Activated naive CD4-positive, alpha-beta T cell (primary cell): ENCODE measurements around the gene SH3RF1.
"Not testable (repeated sequence)": the region's sequence is repeated elsewhere in the genome, so short reads cannot be mapped to it uniquely, and the experiment has no call there.

ENCODE experiments used
- DNase-seq, 4 experiments: peaks; one replicate each; lab custom pipeline; 2025; lab: John Stamatoyannopoulos, UW

The SH3RF1 gene

DNA sequence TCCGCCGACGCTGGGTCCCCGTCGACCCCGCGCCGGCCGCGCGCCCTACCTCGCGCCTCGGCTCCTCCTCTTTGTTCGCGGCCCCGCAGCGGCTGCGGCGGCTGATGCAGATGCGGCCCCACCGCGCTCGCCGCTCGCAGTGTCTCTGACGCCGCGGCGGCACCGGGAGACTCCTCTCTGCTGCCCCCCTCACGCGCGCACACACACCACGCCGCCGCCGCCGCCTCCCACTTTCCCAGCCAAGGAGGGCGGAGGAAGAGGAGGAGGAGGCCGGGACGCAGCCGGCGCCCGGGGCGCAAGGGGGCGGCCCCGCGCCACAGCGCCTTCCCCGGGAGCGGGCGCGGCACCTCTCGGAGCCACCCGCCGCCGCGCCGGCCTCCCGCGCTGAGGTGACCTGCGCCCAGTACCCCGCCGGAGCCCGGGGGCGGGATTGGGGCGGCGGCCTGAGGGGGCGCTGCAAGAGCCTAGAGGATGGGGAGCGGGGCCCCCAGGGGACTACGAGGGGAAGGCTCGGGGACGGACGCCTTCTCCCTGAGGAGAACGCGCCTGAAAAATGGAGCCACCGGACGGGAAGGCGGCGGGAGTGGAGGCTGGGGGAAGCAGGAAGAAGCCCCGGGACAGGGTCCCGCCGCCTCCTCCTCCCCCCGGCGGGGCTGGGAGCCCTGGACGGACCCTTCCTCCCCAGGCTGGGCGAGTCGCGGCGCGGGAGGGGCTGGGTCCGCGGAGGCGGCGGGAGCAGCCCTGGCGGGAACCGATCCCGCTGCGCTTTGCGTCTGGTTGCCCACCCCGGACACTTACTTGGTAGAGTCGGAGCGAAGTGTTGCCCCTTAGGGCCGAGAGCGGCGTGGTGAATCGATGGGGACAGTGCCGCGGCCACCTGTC, at the start of gene SH3RF1:
SH3RF1 (minus strand) TSS at position 147 of the 882 bp plus-strand sequence. CDS start 1,744 bp downstream, outside the sequence.
- no peak for DNase-seq

DNA sequence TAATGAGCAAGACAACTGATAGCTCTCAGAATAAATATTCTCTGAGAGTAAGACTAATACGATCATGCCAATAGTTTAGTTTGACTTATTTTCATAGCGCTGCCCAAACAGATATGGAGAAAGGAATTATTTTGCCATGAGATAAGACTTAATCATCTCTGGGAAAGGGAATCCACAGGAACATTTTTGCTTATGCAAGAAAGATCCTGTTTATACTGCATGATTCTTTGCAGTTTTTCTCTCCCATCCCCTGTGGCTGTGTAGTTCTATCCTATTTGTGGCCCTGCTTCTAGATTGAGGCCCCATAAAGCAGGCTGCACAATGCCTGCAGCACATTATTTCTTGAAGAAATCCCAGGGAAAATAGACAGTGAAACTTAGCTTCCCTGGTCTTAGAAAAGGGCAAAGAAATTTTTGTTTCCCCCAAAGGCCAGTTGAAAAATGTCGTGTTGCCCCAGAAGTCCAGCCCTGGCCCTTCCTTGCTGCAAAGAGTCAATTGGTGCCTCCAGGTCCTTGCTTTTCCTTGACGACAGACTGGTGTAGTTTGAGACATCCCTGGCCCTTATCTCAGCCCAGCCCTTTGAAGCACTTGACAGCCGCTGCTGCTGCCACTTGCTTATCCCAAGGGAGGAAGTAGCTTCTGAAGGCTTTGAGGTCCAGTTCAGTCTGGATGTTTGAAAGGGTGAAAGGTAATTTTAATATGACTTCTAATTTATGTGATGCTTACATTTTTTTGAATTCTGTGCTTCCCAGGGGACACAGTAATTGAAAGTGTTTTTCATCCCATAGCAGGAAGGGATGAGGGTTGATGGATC, 45.0 kb upstream of the SH3RF1 start:
- DNase-seq, result no peak

DNA sequence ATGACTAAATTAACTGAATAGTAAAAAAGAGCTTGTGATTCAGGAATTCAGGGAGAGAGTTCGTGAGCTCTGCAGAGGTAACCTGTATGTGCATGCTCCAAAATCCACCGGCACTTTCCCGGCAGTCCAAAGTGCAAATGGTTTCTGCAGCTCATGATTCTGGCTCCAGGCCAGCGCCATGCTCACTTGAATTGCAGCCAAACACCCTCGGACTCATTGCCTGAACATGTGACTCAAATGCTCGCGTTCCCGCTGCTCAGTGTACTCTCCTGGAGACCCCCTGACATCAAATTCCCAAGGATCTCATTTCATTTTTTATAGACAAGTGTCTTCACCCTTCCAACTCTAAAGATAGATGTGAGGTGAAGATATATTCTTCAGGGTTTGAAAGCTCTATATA, 44.1 kb upstream of the SH3RF1 start:
- no peak for DNase-seq

DNA sequence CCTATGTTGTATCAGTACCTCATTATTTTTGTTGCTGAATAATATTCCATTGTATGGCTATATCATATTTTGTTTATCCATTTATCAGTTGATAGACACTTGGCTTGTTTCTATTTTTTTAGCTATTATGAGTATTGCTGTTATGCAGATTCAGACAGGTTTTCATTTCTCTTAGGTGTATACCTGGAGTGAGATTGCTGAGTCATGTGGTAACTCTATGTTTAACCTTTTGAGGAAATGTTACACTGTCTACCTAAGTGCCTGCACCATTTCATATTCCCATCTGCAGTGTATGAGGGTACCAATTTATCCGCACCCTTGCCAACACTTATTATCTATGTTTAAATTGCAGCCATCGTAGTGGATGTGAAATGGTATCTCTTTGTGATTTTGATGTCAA, 43.0 kb upstream of the SH3RF1 start:
- DNase-seq, result no peak

DNA sequence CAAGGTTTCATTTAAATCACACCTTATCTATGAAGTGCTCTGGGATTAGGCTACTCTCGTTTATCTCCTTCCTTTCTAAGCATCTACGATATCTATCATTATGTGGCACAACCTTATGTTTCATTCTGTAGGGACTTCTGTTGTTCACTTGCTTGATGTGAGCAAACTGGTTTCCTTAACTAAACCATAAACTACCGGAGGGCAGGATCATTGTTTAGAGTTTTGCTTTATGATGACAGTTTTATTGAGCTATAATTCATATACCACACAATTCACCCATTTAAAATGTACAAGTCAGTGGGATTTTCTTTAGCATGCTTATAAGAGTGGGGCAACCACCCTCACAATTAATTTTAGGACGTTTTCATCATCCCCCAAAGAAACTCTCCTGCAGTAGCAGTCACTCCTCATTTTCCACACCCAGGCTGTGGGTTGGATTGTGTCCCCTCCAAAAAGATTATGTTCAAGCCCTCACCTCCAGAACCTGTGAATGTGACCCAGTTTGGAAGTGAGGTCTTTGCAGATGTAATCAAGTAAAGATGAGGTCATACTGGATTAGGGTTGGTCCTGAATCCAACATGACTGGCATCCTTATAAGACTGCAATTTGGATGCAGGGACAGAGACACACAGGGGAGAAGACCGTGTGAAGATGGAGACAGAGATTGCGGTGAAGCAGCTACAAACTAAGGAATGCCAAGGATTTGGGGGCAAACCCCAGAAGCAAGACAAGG, 42.1 kb upstream of the SH3RF1 start:
- no peak for DNase-seq

DNA sequence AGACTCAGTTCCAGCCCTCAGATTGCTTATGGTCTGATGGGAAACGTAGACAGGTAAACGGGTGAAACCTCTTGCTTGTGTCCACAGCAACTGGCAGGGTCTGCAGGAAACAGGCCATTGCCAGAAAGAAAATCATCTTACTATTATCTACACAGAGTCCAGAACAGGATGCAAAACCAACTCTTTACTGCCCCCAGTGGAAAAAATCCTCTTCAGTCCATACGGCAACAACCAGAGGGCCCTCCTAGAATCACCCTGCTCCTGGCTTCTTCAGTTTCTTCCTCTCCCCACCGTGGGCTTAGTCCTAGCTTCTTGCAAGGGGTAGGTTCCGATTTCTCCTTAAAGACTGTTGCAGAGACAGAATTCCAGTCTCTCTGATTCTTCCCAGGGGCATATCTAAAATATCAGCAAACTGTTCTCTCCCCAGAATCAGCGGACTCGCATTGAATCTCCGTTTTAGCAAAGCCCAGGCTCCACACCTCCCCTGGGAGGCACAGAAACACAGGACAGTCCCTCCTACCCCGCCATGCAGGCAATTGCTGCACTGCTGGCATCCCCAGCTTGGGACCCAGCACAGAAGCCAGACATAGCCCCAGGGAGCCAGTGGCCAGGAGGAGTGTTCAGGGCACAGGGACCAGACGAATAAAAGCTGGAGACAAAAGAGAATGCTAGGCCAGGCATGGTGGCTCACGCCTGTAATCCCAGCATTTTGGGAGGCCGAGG, 41.0 kb upstream of the SH3RF1 start:
- DNase-seq, result no peak

DNA sequence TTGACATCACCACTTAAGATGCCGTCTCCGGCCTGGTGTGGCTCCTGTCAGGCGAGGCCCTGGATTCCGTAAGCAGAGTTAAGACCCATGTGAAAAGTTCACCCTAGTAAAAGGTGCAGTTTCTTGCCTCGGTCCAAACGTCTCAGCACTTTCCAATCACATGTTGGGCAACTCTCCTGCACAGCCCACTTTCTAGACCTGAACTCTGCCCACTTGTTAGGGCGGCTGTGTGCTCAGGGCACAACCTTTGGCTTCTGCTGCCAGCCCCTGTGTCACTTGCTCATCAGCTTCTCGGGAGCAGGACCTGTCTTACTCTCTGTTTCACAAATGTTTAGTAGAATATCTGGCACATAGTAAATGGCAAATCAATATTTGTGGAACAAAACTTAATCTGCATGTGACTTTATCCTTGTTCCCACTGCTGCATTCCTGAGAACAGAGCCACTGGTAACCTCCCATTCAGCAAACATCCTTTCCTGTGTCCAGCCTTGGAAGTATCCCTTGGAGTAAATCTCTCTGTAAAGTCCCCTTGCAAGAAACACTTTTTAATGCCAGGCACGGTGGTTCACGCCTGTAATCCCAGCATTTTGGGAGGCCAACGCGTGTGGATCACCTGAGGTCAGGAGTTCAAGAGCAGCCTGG, 38.7 kb upstream of the SH3RF1 start:
- DNase-seq, result no peak

DNA sequence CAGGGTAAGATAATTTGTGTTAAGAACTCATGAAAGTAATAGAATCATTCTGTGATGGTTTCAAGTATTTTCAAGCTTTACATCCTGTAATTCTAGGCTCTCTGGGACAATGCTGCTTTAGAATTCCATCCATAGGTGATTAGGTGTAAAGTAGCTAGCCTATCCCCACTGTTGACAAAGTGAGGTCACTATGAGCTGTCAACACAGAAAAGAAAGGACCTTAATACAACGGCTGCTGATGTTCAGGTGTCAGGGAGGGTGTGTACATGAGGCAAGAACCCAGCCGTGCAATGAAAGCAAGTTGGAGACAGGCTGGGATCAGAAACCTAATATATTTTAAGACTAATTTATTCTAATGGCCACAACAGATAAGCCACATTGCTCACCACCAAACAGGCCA, 36.8 kb upstream of the SH3RF1 start:
- no peak for DNase-seq

DNA sequence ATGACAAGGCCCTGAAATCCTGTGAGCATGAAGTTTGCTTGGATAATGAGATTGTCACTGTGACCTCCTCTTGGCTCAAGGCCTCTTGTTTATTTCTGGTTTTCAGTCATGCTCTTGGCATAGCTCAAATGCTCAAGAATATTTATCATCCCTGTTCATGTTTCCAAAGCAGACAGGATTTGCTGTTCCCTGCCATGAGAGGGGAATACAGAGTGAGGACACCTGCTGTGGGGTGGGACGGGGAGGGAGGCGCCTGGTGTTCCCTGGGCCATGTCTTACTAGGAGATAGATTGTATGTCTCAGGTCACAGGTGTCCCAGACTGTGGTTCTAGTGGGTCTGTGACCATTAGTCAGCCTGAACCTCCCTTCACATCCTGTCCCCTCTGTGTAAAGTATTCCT, 34.9 kb upstream of the SH3RF1 start:
- DNase-seq, result no peak

DNA sequence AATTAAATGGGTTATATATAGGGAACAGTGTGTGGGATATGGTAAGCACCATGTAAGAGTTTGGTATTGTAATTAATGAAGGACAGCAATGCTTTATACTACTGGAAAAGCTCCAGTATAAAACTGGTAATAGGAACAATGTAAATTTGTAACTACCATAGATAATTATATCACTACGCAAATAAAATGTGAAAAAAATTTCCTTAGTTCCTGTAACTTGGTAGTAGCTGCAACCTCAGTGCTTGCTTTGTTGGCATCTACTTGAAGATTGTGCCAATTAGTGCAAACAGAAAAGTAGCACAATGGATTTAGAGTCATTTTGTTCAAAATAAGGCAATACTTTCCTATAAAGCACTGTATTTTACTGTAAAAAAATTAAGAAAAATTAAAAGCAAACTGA, 34.4 kb upstream of the SH3RF1 start:
- DNase-seq, result no peak

DNA sequence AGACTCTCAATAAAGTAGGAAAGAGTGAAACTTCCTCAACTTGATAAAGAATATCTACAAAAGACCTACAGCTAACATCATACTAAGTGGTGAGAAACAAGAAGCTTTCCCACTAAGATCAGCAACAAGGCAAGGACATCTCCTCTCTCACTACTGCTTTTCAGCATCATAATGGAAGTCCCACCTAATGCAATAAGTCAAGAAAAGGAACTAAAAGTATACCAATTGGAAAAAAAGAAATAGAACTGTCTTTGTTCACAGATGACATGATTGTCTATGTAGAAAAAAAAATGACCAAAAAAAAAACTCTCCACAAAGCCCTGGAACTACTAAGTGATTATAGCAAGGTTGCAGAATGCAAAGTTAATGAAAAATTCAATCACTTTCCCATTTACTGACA, 25.1 kb upstream of the SH3RF1 start:
- no peak for DNase-seq

DNA sequence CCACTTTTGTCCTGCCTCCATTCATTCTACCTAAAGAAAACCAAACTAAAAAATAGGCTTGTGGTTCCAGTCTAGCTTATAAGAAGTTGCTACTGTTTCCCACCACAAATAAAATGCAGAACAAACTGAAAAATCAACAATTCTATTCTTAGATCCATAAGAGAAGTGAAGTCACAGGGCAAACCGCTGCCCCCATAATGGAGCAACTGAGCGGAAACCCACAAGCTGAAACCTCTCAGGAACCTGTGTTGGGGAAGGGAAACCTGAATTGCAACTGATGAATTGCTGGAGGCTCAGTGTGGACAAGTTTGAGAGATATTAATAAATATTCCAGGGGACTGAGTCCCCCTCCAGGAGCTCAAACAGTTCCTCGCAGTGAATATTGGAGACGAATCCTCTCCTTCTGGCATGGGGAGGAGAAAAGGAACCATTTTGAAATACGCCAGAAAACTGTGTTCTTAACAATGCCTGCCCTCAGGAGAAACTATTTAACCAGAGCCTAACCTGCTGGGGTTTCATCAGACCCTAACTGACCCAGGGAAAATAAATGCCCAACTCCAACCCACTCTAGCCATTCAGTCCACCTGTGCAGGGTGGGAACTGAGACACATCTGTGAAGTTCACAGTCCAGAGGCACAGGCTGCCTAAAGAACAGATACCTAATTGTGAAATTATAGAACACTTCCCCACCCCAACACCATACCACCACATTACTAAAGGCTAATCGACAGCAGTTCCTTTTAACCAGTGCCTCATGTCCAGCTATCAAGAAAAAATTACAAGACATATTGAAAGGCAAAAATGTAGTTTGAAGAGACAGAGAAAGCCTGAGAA, 22.8 kb upstream of the SH3RF1 start:
- no peak for DNase-seq

DNA sequence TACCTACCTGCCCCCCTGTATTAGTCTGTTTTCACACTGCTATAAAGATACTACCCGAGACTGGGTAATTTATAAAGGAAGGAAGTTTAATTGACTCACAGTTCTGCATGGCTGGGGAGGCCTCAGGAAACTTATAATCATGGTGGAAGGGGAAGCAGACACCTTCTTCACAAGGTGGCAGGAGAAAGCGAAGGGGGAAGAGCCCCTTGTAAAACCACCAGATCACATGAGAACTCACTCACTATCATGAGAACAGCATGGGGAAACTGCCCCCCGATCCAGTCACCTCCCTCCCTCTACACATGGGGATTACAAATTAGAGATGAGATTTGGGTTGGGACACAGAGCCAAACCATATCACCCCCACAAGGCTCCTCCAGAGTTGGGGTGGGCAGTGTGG, 17.2 kb upstream of the SH3RF1 start:
- DNase-seq, result not testable (repeated sequence)

DNA sequence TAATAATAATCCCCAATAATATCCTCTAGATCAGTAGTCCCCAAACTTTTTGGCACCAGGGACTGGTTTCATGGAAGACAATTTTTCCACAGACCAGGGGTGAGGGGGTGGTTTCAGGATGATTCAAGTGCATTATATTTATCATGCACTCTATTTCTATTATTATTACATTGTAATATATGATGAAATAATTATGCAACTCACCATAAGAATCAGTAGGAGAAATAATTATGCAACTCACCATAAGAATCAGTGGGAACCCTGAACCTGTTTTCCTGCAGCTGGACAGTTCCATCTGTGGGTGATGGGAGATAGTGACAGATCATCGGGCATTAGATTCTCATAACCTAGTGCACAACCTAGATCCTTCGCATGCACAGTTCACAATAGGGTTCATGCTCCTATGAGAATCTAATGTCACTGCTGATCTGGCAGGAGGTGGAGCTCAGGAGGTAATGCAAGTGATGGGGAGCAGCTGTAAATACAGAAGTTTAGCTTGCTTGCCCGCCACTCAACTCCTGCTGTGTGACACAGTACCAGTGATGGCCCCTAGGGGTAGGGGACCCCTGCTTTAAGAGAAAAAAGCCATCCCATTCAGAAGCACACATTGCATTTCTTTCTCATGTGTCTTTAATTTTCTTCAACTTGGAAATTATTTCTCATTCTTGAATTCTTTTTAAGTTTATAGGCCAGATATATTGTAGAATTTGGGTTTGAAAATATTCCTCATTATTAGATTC, 16.0 kb upstream of the SH3RF1 start:
- no peak for DNase-seq

DNA sequence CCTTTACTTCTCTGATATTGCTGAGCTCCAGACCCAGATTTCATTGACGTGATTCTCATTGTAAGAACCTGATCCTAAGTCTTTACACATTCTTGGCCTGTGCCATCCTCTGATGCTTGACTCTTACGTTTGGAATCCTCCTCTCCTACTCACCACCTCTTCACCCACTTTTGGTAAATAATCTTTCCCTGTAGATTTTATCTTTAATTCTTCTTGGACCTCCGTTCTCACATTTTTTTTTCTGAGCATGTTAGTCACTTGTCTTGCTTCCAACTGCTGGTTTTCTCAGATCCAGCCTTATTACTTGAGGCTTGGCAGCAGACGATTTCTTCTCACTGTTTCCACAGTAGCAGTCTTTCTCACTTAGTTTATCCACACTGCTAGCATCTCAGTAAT, 12.4 kb upstream of the SH3RF1 start:
- DNase-seq, result no peak

DNA sequence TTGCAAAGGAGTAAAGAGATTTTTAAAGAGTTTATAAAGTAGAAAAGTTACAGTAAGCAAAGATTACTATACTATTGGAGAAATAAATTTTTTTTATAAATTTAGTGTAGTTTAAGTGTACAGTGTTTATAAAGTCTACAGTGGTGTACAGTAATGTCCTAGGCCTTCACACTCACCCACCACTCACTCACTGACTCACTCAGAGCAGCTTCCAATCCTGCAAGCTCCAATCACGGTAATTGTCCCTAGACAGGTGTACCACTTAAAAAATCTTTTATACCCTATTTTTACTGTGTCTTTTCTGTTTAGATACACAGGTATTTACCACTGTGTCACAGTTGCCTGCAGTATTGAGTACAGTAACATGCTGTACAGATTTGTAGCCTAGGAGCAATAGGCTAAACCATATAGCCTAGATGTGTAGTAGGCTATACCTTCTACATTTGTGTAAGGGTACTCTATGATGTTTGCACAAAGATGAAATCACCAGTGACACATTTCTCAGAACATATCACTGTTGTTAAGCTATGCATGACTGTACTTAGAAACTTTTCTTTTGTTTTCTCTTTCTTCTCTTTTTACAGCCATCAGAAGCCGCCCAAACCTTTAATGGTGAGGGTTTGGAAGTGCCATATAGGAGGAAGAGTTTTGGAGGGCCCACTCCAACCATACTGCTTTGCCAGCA, 11.8 kb upstream of the SH3RF1 start:
- DNase-seq, result no peak

DNA sequence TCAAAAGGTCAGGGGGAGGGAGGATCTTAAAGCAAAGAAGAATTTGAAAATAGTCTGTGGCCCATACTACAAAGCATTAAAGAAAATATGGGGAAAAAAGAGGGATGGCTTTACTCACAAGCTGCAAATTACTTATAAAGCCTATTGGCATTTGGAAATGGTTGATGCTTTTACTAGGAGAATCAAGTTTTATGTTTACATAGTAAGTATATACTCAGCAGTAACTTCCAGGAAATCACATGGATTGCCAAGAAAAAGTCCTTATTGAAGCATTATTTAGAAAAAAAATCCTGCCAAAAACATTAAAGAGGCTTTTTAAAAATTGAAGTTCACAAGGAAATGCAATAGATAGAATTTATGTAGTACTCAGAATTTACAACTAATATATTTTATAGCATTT, 8.4 kb upstream of the SH3RF1 start:
- no peak for DNase-seq

DNA sequence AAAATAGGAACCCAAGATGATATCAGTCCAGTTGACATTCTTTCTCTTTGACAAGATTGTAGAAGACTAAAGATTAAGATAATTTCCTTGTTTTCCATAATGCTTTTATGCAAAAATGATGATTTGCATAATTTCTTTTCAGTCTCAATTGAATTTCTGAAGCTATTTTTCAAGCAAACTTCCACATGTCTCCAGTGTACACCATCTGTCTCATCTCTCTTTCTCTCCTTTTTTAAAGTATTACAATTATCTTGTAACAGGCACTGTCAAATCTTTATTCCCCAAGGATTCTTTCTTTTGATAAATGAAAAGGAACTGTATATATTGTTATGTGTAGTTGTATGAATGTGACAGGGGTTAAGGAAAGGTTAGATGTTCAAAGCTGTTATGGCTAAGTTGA, 7.9 kb upstream of the SH3RF1 start:
- no peak for DNase-seq

DNA sequence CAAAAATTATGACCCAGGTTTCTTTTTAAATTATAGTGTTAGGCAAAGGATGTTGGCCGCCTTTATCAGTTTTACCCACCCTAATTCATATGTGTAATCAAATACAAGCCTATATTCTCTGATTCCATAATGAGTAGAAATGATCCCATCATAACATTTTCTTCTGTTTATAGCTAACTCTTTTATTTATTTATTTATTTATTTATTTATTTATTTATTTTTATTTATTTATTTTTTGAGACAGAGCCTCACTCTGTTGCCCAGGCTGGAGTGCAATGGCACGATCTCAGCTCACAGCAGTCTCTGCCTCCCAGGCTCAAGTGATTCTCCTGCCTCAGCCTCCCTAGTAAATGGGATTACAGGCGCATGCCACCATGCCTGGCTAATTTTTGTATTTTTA, 7.1 kb upstream of the SH3RF1 start:
- not testable (repeated sequence) for DNase-seq
